Aorta (tissue), 5 donors: Measurements from ENCODE around the gene SACM1L. TPM values are rescaled to one million over a fixed set of nuclear protein-coding genes. Genes with fewer than 3 reads are reported as not detected.

Experiments used
- ATAC-seq: fragments of 200-7000 bp; cut with Tn5 transposase; one replicate; pipeline ENCODE4 v1.9.1; 2022; ENCODE audit warnings: moderate library complexity; ENCODE audit not compliant: low FRiP score
- DNase-seq, 2 donors: peaks; one replicate each; pipeline ENCODE4 v3.0.0-alpha.2; 2020
- H3K27ac ChIP-seq, 2 donors: one replicate each; pipeline ENCODE4 v1.5.1; 2013; ENCODE audit warnings: low read length in 2 of 2, mild to moderate bottlenecking in 2 of 2, moderate library complexity in 2 of 2, control low read depth in 1 of 2, inconsistent platforms in 1 of 2, low read depth in 1 of 2
- H3K27me3 ChIP-seq, 2 donors: one replicate each; pipeline ENCODE4 v1.6.1; 2013; ENCODE audit warnings: control low read depth in 1 of 2, low read length in 1 of 2, mild to moderate bottlenecking in 1 of 2, moderate library complexity in 1 of 2; ENCODE audit not compliant: insufficient read depth in 2 of 2, control insufficient read depth in 1 of 2
- H3K36me3 ChIP-seq, 2 donors: one replicate each; pipeline ENCODE4 v1.6.1; 2013; ENCODE audit warnings: control low read depth in 1 of 2, low read length in 1 of 2, mild to moderate bottlenecking in 1 of 2; ENCODE audit not compliant: insufficient read depth in 2 of 2, control insufficient read depth in 1 of 2
- H3K4me1 ChIP-seq, 2 donors: one replicate each; pipeline ENCODE4 v1.6.1; 2013; ENCODE audit warnings: low read length in 2 of 2, control low read depth in 1 of 2, mild to moderate bottlenecking in 1 of 2, moderate library complexity in 1 of 2; ENCODE audit not compliant: insufficient read depth in 2 of 2, control insufficient read depth in 1 of 2
- H3K4me3 ChIP-seq, 2 donors: one replicate each; pipeline ENCODE4 v1.5.1; 2013; ENCODE audit warnings: low read length in 2 of 2, control low read depth in 1 of 2, mild to moderate bottlenecking in 1 of 2
- H3K9me3 ChIP-seq: one replicate; pipeline ENCODE4 v1.6.1; 2013; ENCODE audit warnings: mild to moderate bottlenecking, low read length; ENCODE audit not compliant: control insufficient read depth
- WGBS, 2 donors: extraction: QIAGEN DNeasy Blood & Tissue Kit; methylation state at CpG; one replicate each; pipeline ENCODE4 v1.1.7; 2013; 5-methylcytosine and 5-hydroxymethylcytosine counted together
- intact Hi-C, 2 donors: fragments of 100-400 bp; cut with DNase I; formaldehyde crosslinking; loops; one replicate each; pipeline versions ENCODE4 v1.14.2 to v1.15.0; 2022
- polyA plus RNA-seq, 2 donors: library from polyadenylated mRNA; stranded (reverse); fragments of 200-250 nt; gene quantifications; one replicate each; pipeline ENCODE4 v1.2.3, GENCODE V29; 2013
- total RNA-seq, 2 donors: library from RNA; stranded (reverse); fragmentation: NEBNext Ultra II Directional; extraction: Animal tissue kit (Norgen Biotek cat#: 25700); gene quantifications; one replicate each; pipeline ENCODE4 v1.2.1, GENCODE V29; 2021
- donor health status: healthy with polysubstance abuse.
- donor health status: Bipolar disorder and iron deficiency.
- donor health status: DM: no; HTN: no; CAD: no.
- donor health status: DM: no; HTN: no; CAD: no.
- donor health status: DM: yes; HTN: yes; CAD: no.

The SACM1L gene
- total and polyA plus RNA-seq, 4 donors = 16.4 to 52.3 (median 35.2) TPM

GRCh38 chr3:45659661-45660566, 29.3 kb upstream of the SACM1L start:
- Histone ChIP-seq H3K4me3 (no peak overlapping the region), H3K27ac (no peak overlapping the region), H3K9me3 (no peaks in the 10 kb centered on the region), H3K27me3 (no peaks in the 10 kb centered on the region), H3K36me3 (no peaks in the 10 kb centered on the region), H3K4me1 (peaks cover 0 to 3% of the 10 kb centered on the region in 2 donors)
- 56 to 60% methylated on average over 19 of the region's 19 CpGs for WGBS, 2 donors
- peak; percentile 88 for ATAC-seq
- intact Hi-C loops = loop anchor here (2.0 to 10.0 kb wide), 4 partner anchors 67 to 625 kb away; partner anchors contain the start of gene TMEM158 (in 1 of the 2)
- peak; percentile 75 to 87 for DNase-seq

- Histone ChIP-seq H3K4me1 (peaks cover 0 to 3% of the 10 kb centered on the region in 2 donors), H3K27me3 (no peaks in the 10 kb centered on the region), H3K4me3 (no peak overlapping the region), H3K9me3 (no peaks in the 10 kb centered on the region), H3K36me3 (no peaks in the 10 kb centered on the region), H3K27ac (no peak overlapping the region)
- DNase-seq (peak in 1 of 2 donors; percentile 46), ATAC-seq (no peak)
- intact Hi-C loops = loop anchor here (2.0 to 10.0 kb wide), 2 partner anchors 68 to 626 kb away; no protein-coding TSS in a partner anchor
- WGBS, 2 donors = 95 to 96% methylated on average over 11 of the region's 11 CpGs
These were observed 28.7 kb upstream of the SACM1L start for GRCh38 chr3:45660567-45660901.

GRCh38 chr3:45664578-45664977, 24.6 kb upstream of the SACM1L start:
- H3K4me1 ChIP-seq = peaks cover 3 to 4% of the 10 kb centered on the region in 2 donors
- H3K9me3 ChIP-seq = no peaks in the 10 kb centered on the region
- DNase-seq (no peak), ATAC-seq (no peak)
- no peaks in the 10 kb centered on the region for H3K27me3 ChIP-seq
- WGBS, 2 donors = 65 to 83% methylated on average over 10 of the region's 10 CpGs
- intact Hi-C loops = loop anchor here in 1 of 2 donors (10.0 kb wide), 1 partner anchor 630 kb away; no protein-coding TSS in a partner anchor
- H3K27ac ChIP-seq = no peak overlapping the region
- H3K36me3 ChIP-seq = no peaks in the 10 kb centered on the region
- H3K4me3 ChIP-seq = no peak overlapping the region

DNA sequence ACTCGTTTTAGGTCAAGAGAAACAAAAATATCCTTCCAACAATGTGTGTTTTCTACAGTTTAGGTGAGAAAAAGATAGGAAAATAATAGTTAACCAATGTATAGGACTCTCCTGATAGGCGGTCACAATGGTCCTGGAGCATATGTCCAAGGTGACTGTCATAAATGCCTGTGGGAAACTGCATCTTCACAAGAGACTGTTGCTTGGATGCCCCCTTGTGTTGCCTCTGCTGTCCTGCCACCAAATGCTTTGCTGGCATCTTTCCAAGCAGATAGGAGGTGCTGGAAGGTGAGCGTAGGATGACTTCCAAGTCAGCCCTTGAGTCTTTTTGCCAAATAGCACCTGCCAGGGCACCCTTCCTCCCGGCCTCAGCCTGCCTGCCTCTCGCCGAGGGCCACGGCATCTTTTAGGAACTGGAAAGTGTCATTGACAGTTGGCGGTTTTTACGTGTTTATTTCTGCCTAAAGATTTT, 24.1 kb upstream of the SACM1L start:
- intact Hi-C loops = loop anchor here in 1 of 2 donors (10.0 kb wide), 1 partner anchor 630 kb away; no protein-coding TSS in a partner anchor
- ATAC-seq (no peak), DNase-seq (no peak)
- Histone ChIP-seq H3K9me3 (no peaks in the 10 kb centered on the region), H3K4me3 (no peak overlapping the region), H3K27me3 (no peaks in the 10 kb centered on the region), H3K27ac (no peak overlapping the region), H3K4me1 (peaks cover 3 to 4% of the 10 kb centered on the region in 2 donors), H3K36me3 (no peaks in the 10 kb centered on the region)
- WGBS, 2 donors = 85 to 91% methylated on average over 9 of the region's 9 CpGs

GRCh38 chr3:45666757-45667431, 22.3 kb upstream of the SACM1L start:
- intact Hi-C loops = loop anchor here in 1 of 2 donors (10.0 kb wide), 1 partner anchor 632 kb away; no protein-coding TSS in a partner anchor
- no peaks in the 10 kb centered on the region for H3K27me3 ChIP-seq
- 3 to 7% methylated on average over 8 of the region's 8 CpGs for WGBS, 2 donors
- peaks cover 2 to 8% of the 10 kb centered on the region in 2 donors for H3K4me1 ChIP-seq
- H3K4me3 ChIP-seq = no peak overlapping the region
- no peaks in the 10 kb centered on the region for H3K36me3 ChIP-seq
- H3K27ac ChIP-seq = peak overlapping the region; percentile 25 to 78
- DNase-seq = peak; percentile 79 to 89
- ATAC-seq = peak; percentile 49
- no peaks in the 10 kb centered on the region for H3K9me3 ChIP-seq

GRCh38 chr3:45667569-45667934, 21.6 kb upstream of the SACM1L start:
- H3K27ac ChIP-seq = peak overlapping the region; percentile 47 to 51
- 19 to 46% methylated on average over 1 of the region's 1 CpG for WGBS, 2 donors
- DNase-seq (no peak), ATAC-seq (no peak)
- no peaks in the 10 kb centered on the region for H3K36me3 ChIP-seq
- peaks cover 2 to 8% of the 10 kb centered on the region in 2 donors for H3K4me1 ChIP-seq
- H3K9me3 ChIP-seq = no peaks in the 10 kb centered on the region
- no peak overlapping the region for H3K4me3 ChIP-seq
- no peaks in the 10 kb centered on the region for H3K27me3 ChIP-seq
- intact Hi-C loops = loop anchor here in 1 of 2 donors (10.0 kb wide), 1 partner anchor 633 kb away; no protein-coding TSS in a partner anchor

DNA sequence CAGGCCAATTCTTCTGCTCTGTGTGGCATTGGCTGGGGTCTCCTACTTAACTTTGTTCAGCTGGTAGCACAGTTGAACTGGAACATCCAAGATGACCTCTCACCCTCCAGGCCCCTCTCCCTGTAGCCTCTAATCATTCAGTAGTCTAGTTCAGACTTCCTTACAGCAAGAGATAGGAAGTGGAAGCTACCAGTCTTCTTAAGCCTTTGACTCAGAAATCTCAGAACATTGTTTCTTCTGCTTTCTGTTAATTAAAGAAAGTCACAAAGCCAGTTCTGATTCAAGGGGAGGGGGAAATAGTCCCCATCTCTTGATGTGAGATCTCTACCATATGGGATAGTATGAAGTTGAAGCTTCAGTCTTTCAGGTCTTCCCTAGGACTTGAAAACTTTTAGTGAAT, 18.8 kb upstream of the SACM1L start:
- H3K36me3 ChIP-seq = no peaks in the 10 kb centered on the region
- no peaks in the 10 kb centered on the region for H3K27me3 ChIP-seq
- peak overlapping the region in 1 of 2 donors; percentile 32 for H3K27ac ChIP-seq
- ATAC-seq (no peak), DNase-seq (no peak)
- peaks cover 2 to 8% of the 10 kb centered on the region in 2 donors for H3K4me1 ChIP-seq
- no peaks in the 10 kb centered on the region for H3K9me3 ChIP-seq
- no peak overlapping the region for H3K4me3 ChIP-seq
- intact Hi-C loops = loop anchor here in 1 of 2 donors (10.0 kb wide), 1 partner anchor 314 kb away; no protein-coding TSS in a partner anchor

DNA sequence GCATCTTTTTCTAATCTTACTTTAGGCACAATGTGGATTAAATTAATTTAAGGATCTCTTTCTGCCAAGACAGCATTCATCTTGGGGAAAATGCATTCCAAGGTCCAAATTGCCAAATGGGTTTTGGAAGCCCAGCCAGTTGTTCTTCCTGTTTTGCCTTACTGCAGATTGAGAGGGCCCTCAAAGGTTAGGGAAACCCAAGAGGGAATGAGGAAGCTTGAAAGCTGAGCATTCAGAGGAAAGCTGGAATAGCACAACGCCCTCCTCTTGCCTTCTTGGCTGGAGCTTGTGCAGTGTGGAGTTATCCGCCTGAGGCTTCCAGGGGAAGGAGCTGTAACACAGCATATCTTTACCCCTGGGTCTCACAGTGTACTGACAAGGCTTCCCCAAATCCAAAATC, 18.2 kb upstream of the SACM1L start:
- intact Hi-C loops = loop anchor here in 1 of 2 donors (10.0 kb wide), 1 partner anchor 314 kb away; no protein-coding TSS in a partner anchor
- H3K36me3 ChIP-seq = no peaks in the 10 kb centered on the region

More for the DNA sequence above, 18.2 kb upstream of the SACM1L start:
- peaks cover 2 to 8% of the 10 kb centered on the region in 2 donors for H3K4me1 ChIP-seq
- DNase-seq (no peak), ATAC-seq (peak; percentile 73)
- H3K9me3 ChIP-seq = no peaks in the 10 kb centered on the region
- no peaks in the 10 kb centered on the region for H3K27me3 ChIP-seq
- no peak overlapping the region for H3K4me3 ChIP-seq
- 0 to 7% methylated on average over 2 of the region's 2 CpGs for WGBS, 2 donors
- H3K27ac ChIP-seq = peak overlapping the region in 1 of 2 donors; percentile 9
